HG03520 (cell line): ENCODE measurements around the gene RTN4RL1.
"Not testable (repeated sequence)": the region's sequence is repeated elsewhere in the genome, so short reads cannot be mapped to it uniquely, and the experiment has no call there.

Experiments used
- ATAC-seq: cut with Tn5 transposase; IDR thresholded peaks from one replicate; pipeline ENCODE4 v1.9.1; 2021; ENCODE audit warnings: mild to moderate bottlenecking, moderate library complexity; ENCODE audit not compliant: unreplicated experiment

Gene RTN4RL1

GRCh38 chr17:2027528-2028233 lies 2.5 kb upstream of the RTN4RL1 start:
- ATAC-seq, result no peak

GRCh38 chr17:2025622-2026309 lies 632 bp upstream of the RTN4RL1 start:
- ATAC-seq, result no peak

DNA sequence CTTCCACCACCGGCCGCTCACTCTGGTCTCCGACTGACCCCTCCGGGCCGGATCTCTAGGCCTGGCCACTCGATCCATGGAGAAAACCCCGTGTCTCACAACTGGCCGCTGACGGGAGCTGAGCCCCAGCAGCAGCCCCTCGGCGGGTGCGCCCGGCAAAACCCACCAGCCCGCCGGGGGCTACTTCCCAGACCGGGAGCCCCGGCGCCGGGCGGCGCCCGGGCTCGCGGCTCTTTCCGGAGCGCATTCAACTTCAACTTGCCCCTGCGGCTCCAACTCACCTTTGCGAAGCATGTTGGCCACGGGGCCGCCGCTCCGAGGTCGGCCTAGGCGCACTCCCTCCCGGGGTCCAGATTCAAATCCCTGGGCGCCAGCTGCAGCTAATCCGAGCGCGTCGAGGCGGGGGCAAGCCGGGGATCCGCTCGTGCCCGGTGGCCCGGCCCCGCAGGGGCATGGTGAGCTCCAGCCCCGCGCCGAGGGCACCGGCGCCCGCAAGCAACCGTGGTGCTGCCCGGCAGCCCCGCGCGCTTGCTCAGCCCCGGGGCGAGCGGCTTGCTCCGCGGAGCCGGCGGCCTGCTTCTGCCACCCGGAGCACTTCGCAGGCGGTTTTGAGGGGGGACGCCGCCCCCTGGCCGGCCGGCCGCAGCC lies 438 bp downstream of the RTN4RL1 start:
- no peak for ATAC-seq

GRCh38 chr17:2023692-2024571 lies 1.2 kb downstream of the RTN4RL1 start:
- ATAC-seq, result no peak

- no peak for ATAC-seq
These were observed 1.9 kb downstream of the RTN4RL1 start for GRCh38 chr17:2023256-2023655.

- ATAC-seq, result no peak
These were observed 2.4 kb downstream of the RTN4RL1 start for GRCh38 chr17:2022647-2023240.

GRCh38 chr17:2020721-2021120 lies 4.4 kb downstream of the RTN4RL1 start:
- ATAC-seq, result no peak

GRCh38 chr17:2019723-2020122 lies 5.4 kb downstream of the RTN4RL1 start:
- no peak for ATAC-seq

- no peak for ATAC-seq
These were observed 6.2 kb downstream of the RTN4RL1 start for GRCh38 chr17:2018716-2019510.

- ATAC-seq, result no peak
These were observed 7.7 kb downstream of the RTN4RL1 start for GRCh38 chr17:2017274-2017941.

DNA sequence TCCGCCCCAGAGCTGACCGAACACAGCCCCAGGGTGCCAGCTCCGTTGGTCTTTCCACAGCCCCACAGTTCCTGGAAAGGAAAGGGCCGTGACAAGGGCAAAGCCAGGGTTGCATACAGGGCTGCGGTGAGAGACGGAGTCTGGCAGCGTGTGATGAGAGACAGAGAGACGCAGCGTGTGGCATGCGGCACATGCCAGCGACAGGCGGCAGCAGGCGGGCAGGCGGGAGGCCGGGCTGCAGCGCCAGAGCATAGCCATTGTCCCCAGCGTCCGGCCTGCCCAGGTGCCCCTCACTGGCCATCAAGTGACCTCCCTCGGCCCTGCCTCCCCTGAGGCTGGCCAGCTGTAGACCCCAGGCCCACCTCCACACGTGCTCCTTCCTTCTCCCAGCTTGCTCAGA lies 8.6 kb downstream of the RTN4RL1 start:
- ATAC-seq, result no peak

- no peak for ATAC-seq
These were observed 9.8 kb downstream of the RTN4RL1 start for GRCh38 chr17:2015314-2015713.

GRCh38 chr17:2013994-2014317 lies 11.2 kb downstream of the RTN4RL1 start:
- no peak for ATAC-seq

- not testable (repeated sequence) for ATAC-seq
These were observed 11.7 kb downstream of the RTN4RL1 start for GRCh38 chr17:2013220-2013993.

DNA sequence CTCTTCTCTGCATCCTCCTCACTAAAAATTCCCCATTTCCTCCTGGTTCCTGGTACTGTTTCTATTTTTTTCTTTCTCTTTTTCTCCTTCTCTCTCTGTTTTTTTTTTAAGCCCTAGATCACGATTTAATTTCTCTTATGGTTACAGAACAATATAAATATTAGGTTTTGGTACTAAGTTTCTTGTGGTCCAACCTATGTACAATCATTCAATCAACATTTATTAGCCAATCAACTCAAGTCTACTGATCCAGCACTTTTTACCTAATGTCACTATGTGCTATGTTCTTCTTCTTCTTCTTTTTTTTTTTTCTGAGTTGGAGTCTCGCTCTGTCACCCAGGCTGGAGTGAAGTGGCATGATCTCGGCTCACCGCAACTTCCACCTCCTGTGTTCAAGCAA lies 12.6 kb downstream of the RTN4RL1 start:
- no peak for ATAC-seq

DNA sequence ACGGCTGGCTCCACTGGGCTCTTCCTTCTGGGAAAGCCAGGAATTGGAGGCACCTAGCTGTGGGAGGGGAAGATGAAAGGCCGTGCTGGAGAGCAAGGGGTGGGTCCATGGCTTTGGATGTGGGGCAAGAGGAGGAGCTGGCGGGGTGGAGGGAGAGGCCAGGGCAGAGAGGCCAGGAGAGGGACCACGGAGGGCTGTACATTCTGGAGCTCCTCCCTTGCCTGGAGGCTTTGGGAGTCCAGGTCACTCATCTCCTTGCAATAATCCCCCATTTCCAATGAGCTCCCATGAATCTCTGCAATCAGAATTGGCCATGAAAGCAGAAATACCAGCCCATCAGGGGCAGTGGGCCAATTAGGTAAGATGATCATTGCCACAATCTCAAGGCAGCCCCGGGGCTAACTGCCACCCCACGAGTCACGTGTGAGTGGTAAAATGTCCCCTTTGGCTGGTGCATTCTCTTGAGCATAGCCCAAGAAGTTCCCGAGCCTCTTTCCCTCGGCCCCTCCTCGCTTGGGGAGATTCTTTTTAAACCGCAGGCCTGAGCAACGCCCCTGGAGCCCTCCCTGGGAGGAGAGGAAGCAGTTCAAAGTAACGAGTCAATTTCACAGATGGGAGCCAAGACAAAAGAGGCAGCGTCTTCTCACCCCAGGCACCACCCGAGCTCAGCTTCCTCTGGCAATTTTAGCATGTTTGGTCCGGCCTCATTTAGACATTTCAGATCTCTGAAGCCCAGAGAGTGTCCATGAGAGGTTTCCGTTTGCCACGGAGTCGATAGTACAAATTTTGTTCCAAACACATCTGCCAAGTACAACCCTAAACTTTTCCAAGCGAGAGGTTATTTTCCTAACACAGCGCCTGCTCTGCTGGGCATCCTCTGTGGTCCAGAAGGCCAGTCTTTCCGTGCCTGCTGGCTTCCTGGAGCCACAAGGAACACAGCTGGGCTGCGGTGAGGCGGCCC lies 13.4 kb downstream of the RTN4RL1 start:
- no peak for ATAC-seq

- ATAC-seq, result no peak
These were observed 15.4 kb downstream of the RTN4RL1 start for GRCh38 chr17:2009737-2010136.
